ENCODE data around the gene POLE.
A peak's percentile ranks its signal among the peaks of the same experiment; 100 is the strongest.

Gene POLE

GRCh38 chr12:132724506-132725241 is 37.5 kb upstream of the POLE start:
- no peak for DNase-seq (ENCODE audit: low read depth)
- TF ChIP-seq CTCF (conservative IDR thresholded peaks at IDR 0.05; ENCODE audit: control insufficient read depth, insufficient read depth, low read depth, low read length) = no peak

GRCh38 chr12:132723764-132724140 is 36.6 kb upstream of the POLE start:
- no peak overlapping the region for H3K4me3 ChIP-seq (ENCODE audit: control insufficient read depth, low read depth, low read length)
- peak; percentile 57 for DNase-seq (ENCODE audit: low read depth)
- TF ChIP-seq CTCF (conservative IDR thresholded peaks at IDR 0.05; ENCODE audit: control insufficient read depth, insufficient read depth, low read depth, low read length) = no peak

More at GRCh38 chr12:132724506-132725241, 37.5 kb upstream of the POLE start:
- H3K4me3 ChIP-seq (ENCODE audit: control insufficient read depth, low read depth, low read length) = no peak overlapping the region

GRCh38 chr12:132723015-132723763 is 36.0 kb upstream of the POLE start:
- H3K4me3 ChIP-seq (ENCODE audit: control insufficient read depth, low read depth, low read length) = no peak overlapping the region
- no peak for TF ChIP-seq CTCF (conservative IDR thresholded peaks at IDR 0.05; ENCODE audit: control insufficient read depth, insufficient read depth, low read depth, low read length)
- peak; percentile 66 for DNase-seq (ENCODE audit: low read depth)

GRCh38 chr12:132720606-132721345 is 33.6 kb upstream of the POLE start:
- no peak overlapping the region for H3K4me3 ChIP-seq (ENCODE audit: control insufficient read depth, low read depth, low read length)
- no peak for DNase-seq (ENCODE audit: low read depth)
- no peak for TF ChIP-seq CTCF (conservative IDR thresholded peaks at IDR 0.05; ENCODE audit: control insufficient read depth, insufficient read depth, low read depth, low read length)

GRCh38 chr12:132719954-132720324 is 32.8 kb upstream of the POLE start:
- DNase-seq (ENCODE audit: low read depth) = no peak
- H3K4me3 ChIP-seq (ENCODE audit: control insufficient read depth, low read depth, low read length) = no peak overlapping the region
- no peak for TF ChIP-seq CTCF (conservative IDR thresholded peaks at IDR 0.05; ENCODE audit: control insufficient read depth, insufficient read depth, low read depth, low read length)

- H3K4me3 ChIP-seq (ENCODE audit: control insufficient read depth, low read depth, low read length) = no peak overlapping the region
- no peak for DNase-seq (ENCODE audit: low read depth)
- TF ChIP-seq CTCF (conservative IDR thresholded peaks at IDR 0.05; ENCODE audit: control insufficient read depth, insufficient read depth, low read depth, low read length) = no peak
These were observed 32.2 kb upstream of the POLE start for GRCh38 chr12:132719141-132719953.

Data from fibroblast of mammary gland (primary cell).